ENCODE results near the gene SIGLEC10.

The SIGLEC10 gene

GRCh38 chr19:51364200-51365106, 53.0 kb downstream of the SIGLEC10 start:
- DNase-seq, result no peak

DNA sequence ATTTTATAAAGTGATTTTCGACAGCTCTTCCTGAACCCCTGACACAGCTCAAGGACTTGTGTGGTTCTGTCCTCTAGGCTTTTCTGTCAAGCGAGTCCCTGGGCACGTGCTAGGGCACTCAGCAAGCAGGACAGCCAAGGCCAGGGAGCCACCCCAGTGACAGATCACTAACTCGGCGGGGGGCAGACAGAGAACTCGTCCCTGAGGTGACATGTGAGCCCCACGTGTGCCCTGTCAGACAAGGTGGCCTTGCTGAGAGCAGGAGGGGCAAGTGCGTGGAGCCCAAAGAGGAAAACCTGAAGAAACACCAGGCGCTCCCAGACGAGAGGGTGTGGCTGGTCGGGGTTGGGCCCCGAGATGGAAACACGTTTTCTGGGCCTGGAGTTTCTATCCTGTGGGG, 56.2 kb downstream of the SIGLEC10 start:
- DNase-seq, result no peak
